H1 (cell line): Measurements from ENCODE around the gene TEAD1. TPM values are rescaled to one million over a fixed set of nuclear protein-coding genes. Genes with fewer than 3 reads are reported as not detected.

Experiments
- CTCF ChIA-PET: fragments of 300-600 bp; sonication (Branson Sonifier 250); formaldehyde crosslinking; loops from one replicate; lab custom pipeline; 2021; ENCODE audit not compliant: partially characterized antibody; lab: Charles Lee
- POLR2A ChIA-PET: fragments of 300-600 bp; sonication (Branson Sonifier 250); formaldehyde crosslinking; loops from one replicate; lab custom pipeline; 2021; ENCODE audit warnings: inconsistent platforms; ENCODE audit not compliant: partially characterized antibody; lab: Charles Lee
- DNase-seq, 2 experiments: peaks; one replicate each; pipeline versions ENCODE4 v3.0.0 to v3.0.0-alpha.2; 2010 to 2022; ENCODE audit warnings: low spot score in 2 of 2, low read depth in 1 of 2, mixed read lengths in 1 of 2
- FAIRE-seq: peaks from 2 replicates; lab custom pipeline; 2011; peaks lifted over from hg19 to GRCh38; lab: Jason Lieb, UNC
- H2AFZ ChIP-seq: 2 replicates; pipeline ENCODE4 v1.8.1; 2012; ENCODE audit warnings: low read length, inconsistent platforms
- H2AK5ac ChIP-seq: 2 replicates; pipeline ENCODE4 v1.6.1; 2013; ENCODE audit warnings: low read depth, low read length
- H2BK120ac ChIP-seq: replicated peaks from 2 replicates; pipeline ENCODE3; 2013; ENCODE audit warnings: low read depth, low read length, inconsistent platforms
- H2BK12ac ChIP-seq: 2 replicates; pipeline ENCODE4 v1.6.1; 2013; ENCODE audit warnings: low read depth, low read length
- H2BK15ac ChIP-seq: 2 replicates; pipeline ENCODE4 v1.6.1; 2013; ENCODE audit warnings: low read length
- H2BK20ac ChIP-seq: 2 replicates; pipeline ENCODE4 v1.6.1; 2013; ENCODE audit warnings: low read length
- H2BK5ac ChIP-seq: 2 replicates; pipeline ENCODE4 v1.6.1; 2013; ENCODE audit warnings: low read depth, low read length
- H3K14ac ChIP-seq: 2 replicates; pipeline ENCODE4 v1.6.1; 2013; ENCODE audit warnings: inconsistent platforms; ENCODE audit not compliant: insufficient read length
- H3K18ac ChIP-seq: 2 replicates; pipeline ENCODE4 v1.6.1; 2013; ENCODE audit warnings: low read length; ENCODE audit errors: extremely low read depth
- H3K23ac ChIP-seq: 2 replicates; pipeline ENCODE4 v1.6.1; 2013; ENCODE audit warnings: inconsistent platforms; ENCODE audit not compliant: insufficient read length
- H3K23me2 ChIP-seq: 2 replicates; pipeline ENCODE4 v1.6.1; 2013; ENCODE audit warnings: low read depth, low read length
- H3K27ac ChIP-seq: 2 replicates; pipeline ENCODE4 v1.6.1; 2011; ENCODE audit warnings: low read depth, low read length, inconsistent platforms
- H3K27me3 ChIP-seq, 4 experiments: replicated peaks in 1 of 4; 1 replicate in 1 of 4; 2 replicates in 3 of 4; pipeline versions ENCODE4 v1.6.1 to v1.8.1; 2011 to 2013; ENCODE audit warnings: low read length in 3 of 4, mild to moderate bottlenecking in 3 of 4, inconsistent platforms in 2 of 4, mixed read lengths in 2 of 4, moderate library complexity in 1 of 4; ENCODE audit not compliant: control insufficient read depth in 3 of 4, insufficient read depth in 3 of 4; ENCODE audit errors: extremely low read depth in 1 of 4
- H3K36me3 ChIP-seq, 4 experiments: 2 replicates each; pipeline versions ENCODE4 v1.6.1 to v1.8.1; 2011 to 2013; ENCODE audit warnings: mild to moderate bottlenecking in 4 of 4, low read length in 3 of 4, moderate library complexity in 2 of 4, control low read depth in 1 of 4, inconsistent platforms in 1 of 4; ENCODE audit not compliant: insufficient read depth in 4 of 4, control insufficient read depth in 2 of 4
- H3K4ac ChIP-seq: replicated peaks from 2 replicates; pipeline ENCODE3; 2013; ENCODE audit warnings: low read length, low read depth, mixed read lengths, inconsistent platforms; ENCODE audit not compliant: insufficient read length
- H3K4me1 ChIP-seq, 4 experiments: replicated peaks in 1 of 4; 1 replicate in 1 of 4; 2 replicates in 3 of 4; pipeline versions ENCODE4 v1.6.1 to v1.8.1; 2011 to 2013; ENCODE audit warnings: low read length in 3 of 4, inconsistent platforms in 2 of 4, mixed read lengths in 1 of 4; ENCODE audit not compliant: insufficient read depth in 4 of 4, control insufficient read depth in 3 of 4
- H3K4me2 ChIP-seq, 2 experiments: 2 replicates each; pipeline versions ENCODE4 v1.6.1 to v1.8.1; 2011 to 2013; ENCODE audit warnings: low read depth in 2 of 2, low read length in 2 of 2, control low read depth in 1 of 2, inconsistent platforms in 1 of 2, mild to moderate bottlenecking in 1 of 2; ENCODE audit not compliant: insufficient read depth in 1 of 2
- H3K4me3 ChIP-seq, 4 experiments: fragments of 200-600, 300-600 bp in 1 of 4; sonication (generic), shearing (Covaris generic), sonication (Bioruptor Twin) in 1 of 4; 2 replicates each; pipeline versions ENCODE4 v1.5.1 to v1.8.1; 2011 to 2016; ENCODE audit warnings: low read length in 4 of 4, low read depth in 3 of 4, control low read depth in 2 of 4, inconsistent platforms in 2 of 4, mild to moderate bottlenecking in 2 of 4, mixed read lengths in 1 of 4, moderate library complexity in 1 of 4; ENCODE audit not compliant: insufficient read depth in 2 of 4; ENCODE audit errors: extremely low read depth in 1 of 4
- H3K56ac ChIP-seq: replicated peaks from 2 replicates; pipeline ENCODE3; 2013; ENCODE audit warnings: low read depth, mild to moderate bottlenecking, mixed read lengths, low read length, inconsistent platforms; ENCODE audit not compliant: insufficient read length
- H3K79me1 ChIP-seq: 2 replicates; pipeline ENCODE4 v1.6.1; 2013; ENCODE audit warnings: low read depth, low read length, control low read depth
- H3K79me2 ChIP-seq, 2 experiments: 2 replicates each; pipeline versions ENCODE4 v1.6.1 to v1.8.1; 2012 to 2013; ENCODE audit warnings: low read length in 2 of 2, mild to moderate bottlenecking in 2 of 2, inconsistent platforms in 1 of 2; ENCODE audit not compliant: insufficient read depth in 2 of 2, control insufficient read depth in 1 of 2
- H3K9ac ChIP-seq, 4 experiments: replicated peaks in 1 of 4; 1 replicate in 1 of 4; 2 replicates in 3 of 4; pipeline versions ENCODE4 v1.6.1 to v1.8.1; 2011 to 2013; ENCODE audit warnings: low read depth in 3 of 4, low read length in 3 of 4, control low read depth in 2 of 4, mild to moderate bottlenecking in 2 of 4, moderate library complexity in 2 of 4, inconsistent platforms in 1 of 4; ENCODE audit errors: extremely low read depth in 1 of 4
- H3K9me3 ChIP-seq, 2 experiments: 2 replicates each; pipeline versions ENCODE4 v1.6.1 to v1.8.1; 2012 to 2013; ENCODE audit warnings: mild to moderate bottlenecking in 2 of 2, moderate library complexity in 2 of 2, control low read depth in 1 of 2, inconsistent platforms in 1 of 2, low read depth in 1 of 2, low read length in 1 of 2, mixed read lengths in 1 of 2; ENCODE audit not compliant: insufficient read depth in 2 of 2
- H4K20me1 ChIP-seq, 2 experiments: replicated peaks in 1 of 2; 2 replicates each; pipeline versions ENCODE3 to v1.8.1; 2011 to 2013; ENCODE audit warnings: inconsistent platforms in 2 of 2, low read length in 2 of 2, mild to moderate bottlenecking in 1 of 2; ENCODE audit not compliant: insufficient read depth in 2 of 2, control insufficient read depth in 1 of 2
- H4K5ac ChIP-seq: 2 replicates; pipeline ENCODE4 v1.6.1; 2013; ENCODE audit warnings: low read length, low read depth, mixed read lengths, inconsistent platforms; ENCODE audit not compliant: insufficient read length
- H4K8ac ChIP-seq: 2 replicates; pipeline ENCODE4 v1.8.0; 2013; ENCODE audit warnings: mild to moderate bottlenecking, moderate library complexity, low read length, inconsistent platforms; ENCODE audit not compliant: insufficient read depth; ENCODE audit errors: extremely low read depth
- H4K91ac ChIP-seq: replicated peaks from 2 replicates; pipeline ENCODE3; 2013; ENCODE audit warnings: low read length, mixed read lengths, inconsistent platforms; ENCODE audit not compliant: insufficient read length
- CEBPB ChIP-seq: IDR thresholded peaks from 2 replicates; pipeline ENCODE4 v1.6.1; 2012; ENCODE audit warnings: low read depth, low read length
- HDAC2 ChIP-seq, 2 experiments: fragments of 300-600 bp in 1 of 2; sonication (generic) in 1 of 2; IDR thresholded peaks; 2 replicates each; pipeline ENCODE4 v1.6.1; 2011 to 2012; ENCODE audit warnings: low read depth in 2 of 2, low read length in 2 of 2, mild to moderate bottlenecking in 2 of 2, moderate library complexity in 2 of 2, borderline replicate concordance in 1 of 2, inconsistent platforms in 1 of 2
- KDM4A ChIP-seq: IDR thresholded peaks from one replicate; pipeline ENCODE4 v1.7.1; 2012; ENCODE audit warnings: low read depth, mild to moderate bottlenecking, moderate library complexity, low read length, inconsistent platforms; ENCODE audit not compliant: severe bottlenecking
- TBP ChIP-seq: IDR thresholded peaks from 2 replicates; pipeline ENCODE4 v1.6.1; 2011; ENCODE audit warnings: low read depth, low read length, improper control_type of control experiment
- WGBS, 2 experiments: shearing (Covaris generic) in 1 of 2; methylation state at CpG; one replicate each; pipeline versions ENCODE4 v1.1.6 to v1.1.7; 2013 to 2015; ENCODE audit warnings: low lambda C conversion rate in 2 of 2, mixed read lengths in 2 of 2, inconsistent platforms in 1 of 2, low coverage in 1 of 2, missing lambda C conversion rate in 1 of 2; ENCODE audit not compliant: insufficient replicate concordance in 2 of 2, insufficient coverage in 1 of 2, insufficient read length in 1 of 2; ENCODE audit errors: extremely low coverage in 1 of 2, missing lambda C conversion rate in 1 of 2; 5-methylcytosine and 5-hydroxymethylcytosine counted together
- polyA plus RNA-seq, 7 experiments: library from polyadenylated mRNA; depleted of rRNA in 3 of 7; stranded (reverse) in 5 of 7; unstranded in 2 of 7; fragments of >200 nt in 5 of 7; fragments of 200-250 nt in 2 of 7; gene quantifications; 1 replicate in 5 of 7; 2 replicates in 1 of 7; 4 replicates in 1 of 7; pipeline versions ENCODE4 v1.2.1 to v1.2.3, GENCODE V29; 2011 to 2013; ENCODE audit warnings: missing spikeins in 2 of 7, mixed read lengths in 2 of 7
- total RNA-seq: library from RNA; stranded (reverse); fragmentation: NEBNext Ultra II Directional; extraction: Animal tissue kit (Norgen Biotek cat#: 25700); gene quantifications from 2 replicates; pipeline ENCODE4 v1.2.1, GENCODE V29; 2021
- TF ChIP-seq, protein P1 (sequence below), 3 experiments: IDR thresholded peaks; 1 replicate in 2 of 3; 2 replicates in 1 of 3; pipeline versions ENCODE4 v1.5.1 to v1.6.1; 2011; ENCODE audit warnings: low read length in 3 of 3, mild to moderate bottlenecking in 3 of 3, inconsistent platforms in 2 of 3, low read depth in 1 of 3, moderate library complexity in 1 of 3; ENCODE audit not compliant: insufficient read depth in 1 of 3; ENCODE audit errors: control extremely low read depth in 1 of 3

The TEAD1 gene
- total and polyA plus RNA-seq, 2 of the 8 experiments (the other 6 are each of a cell fraction or from before 2014, with no cell fraction given), result 15.6 to 67.4 TPM

DNA sequence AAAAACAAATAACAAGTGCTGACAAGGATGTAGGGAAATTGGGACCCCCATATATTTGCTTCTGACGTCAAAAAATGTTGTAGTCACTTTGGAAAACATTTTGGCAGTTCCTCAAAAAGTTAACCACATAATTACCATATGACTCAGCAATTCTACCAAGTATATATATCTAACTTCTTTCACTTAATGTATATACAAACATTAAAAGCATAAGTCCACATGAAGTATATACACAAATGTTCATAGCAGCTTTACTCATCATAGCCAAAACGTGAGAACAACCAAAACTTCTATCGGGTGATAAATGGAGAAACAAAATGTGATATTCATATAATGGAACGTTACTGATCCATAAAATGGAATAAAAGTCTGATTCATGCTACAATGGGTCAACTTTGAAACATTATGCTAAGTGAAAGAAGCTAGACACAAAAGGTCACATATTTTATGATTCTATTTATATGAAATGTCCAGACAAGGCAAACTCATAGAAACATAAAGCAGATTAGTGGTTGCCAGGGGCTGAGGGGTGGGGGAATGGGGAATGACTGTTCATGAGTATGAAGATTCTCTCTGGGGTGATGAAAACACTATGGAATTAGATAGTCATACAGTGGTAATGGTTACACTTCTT lies 48.7 kb upstream of the TEAD1 start:
- H2BK15ac ChIP-seq, result no peak overlapping the region
- H3K4me1 ChIP-seq, result no peaks in the 10 kb centered on the region
- no peak overlapping the region for H2BK12ac ChIP-seq
- DNase-seq (no peak), FAIRE-seq (no peak)
- H3K79me1 ChIP-seq, result no peaks in the 10 kb centered on the region
- H3K27ac ChIP-seq, result no peak overlapping the region
- no peak overlapping the region for H3K23ac ChIP-seq
- H2AFZ ChIP-seq, result no peak overlapping the region
- H3K79me2 ChIP-seq, result no peaks in the 10 kb centered on the region
- POLR2A ChIA-PET, result no interaction called here
- H2BK120ac ChIP-seq, result no peak overlapping the region
- H4K8ac ChIP-seq, result no peak overlapping the region
- H3K27me3 ChIP-seq, result no peaks in the 10 kb centered on the region
- CTCF ChIA-PET, result no interaction called here
- no peak overlapping the region for H2BK5ac ChIP-seq
- H3K14ac ChIP-seq, result no peak overlapping the region
- no peak overlapping the region for H3K4me2 ChIP-seq
- peaks cover 0 to 5% of the 10 kb centered on the region in 2 experiments; a peak in 2 of 4 replicates for H3K9me3 ChIP-seq
- no peaks in the 10 kb centered on the region for H4K20me1 ChIP-seq
- no peak overlapping the region for H3K18ac ChIP-seq
- H3K36me3 ChIP-seq, result no peaks in the 10 kb centered on the region
- H3K9ac ChIP-seq, result no peak overlapping the region
- H3K56ac ChIP-seq, result no peak overlapping the region
- no peak overlapping the region for H2BK20ac ChIP-seq
- H2AK5ac ChIP-seq, result no peak overlapping the region
- 89% methylated on average over 4 of the region's 4 CpGs; no CpG with 5 or more reads in 1 of the 2 experiments for WGBS, 2 experiments
- H4K5ac ChIP-seq, result no peak overlapping the region
- H4K91ac ChIP-seq, result no peak overlapping the region
- no peaks in the 10 kb centered on the region for H3K23me2 ChIP-seq
- no peak overlapping the region for H3K4me3 ChIP-seq
- no peak overlapping the region for H3K4ac ChIP-seq
- TF ChIP-seq TBP (no peak), KDM4A (no peak), HDAC2 (IDR thresholded peaks at IDR 0.05; ENCODE audit: borderline replicate concordance in 1 of 2, low read depth in 2 of 2, low read length in 2 of 2) (no peak), CEBPB (no peak)
- TF ChIP-seq, protein P1, sequence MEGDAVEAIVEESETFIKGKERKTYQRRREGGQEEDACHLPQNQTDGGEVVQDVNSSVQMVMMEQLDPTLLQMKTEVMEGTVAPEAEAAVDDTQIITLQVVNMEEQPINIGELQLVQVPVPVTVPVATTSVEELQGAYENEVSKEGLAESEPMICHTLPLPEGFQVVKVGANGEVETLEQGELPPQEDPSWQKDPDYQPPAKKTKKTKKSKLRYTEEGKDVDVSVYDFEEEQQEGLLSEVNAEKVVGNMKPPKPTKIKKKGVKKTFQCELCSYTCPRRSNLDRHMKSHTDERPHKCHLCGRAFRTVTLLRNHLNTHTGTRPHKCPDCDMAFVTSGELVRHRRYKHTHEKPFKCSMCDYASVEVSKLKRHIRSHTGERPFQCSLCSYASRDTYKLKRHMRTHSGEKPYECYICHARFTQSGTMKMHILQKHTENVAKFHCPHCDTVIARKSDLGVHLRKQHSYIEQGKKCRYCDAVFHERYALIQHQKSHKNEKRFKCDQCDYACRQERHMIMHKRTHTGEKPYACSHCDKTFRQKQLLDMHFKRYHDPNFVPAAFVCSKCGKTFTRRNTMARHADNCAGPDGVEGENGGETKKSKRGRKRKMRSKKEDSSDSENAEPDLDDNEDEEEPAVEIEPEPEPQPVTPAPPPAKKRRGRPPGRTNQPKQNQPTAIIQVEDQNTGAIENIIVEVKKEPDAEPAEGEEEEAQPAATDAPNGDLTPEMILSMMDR (IDR thresholded peaks at IDR 0.05; ENCODE audit: control extremely low read depth in 1 of 3, insufficient read depth in 1 of 3, low read depth in 1 of 3, low read length in 3 of 3), result no peak
